Body of pancreas (tissue), 4 donors: Measurements from ENCODE around the gene DCLK2. TPM values are rescaled to one million over a fixed set of nuclear protein-coding genes. Genes with fewer than 3 reads are reported as not detected.

Source experiments
- ATAC-seq: fragments of 150-250 bp; one replicate; pipeline ENCODE4 v1.9.1; 2016
- DNase-seq, 4 donors: peaks; one replicate each; pipeline ENCODE4 v3.0.0-alpha.2; 2019
- H3K27ac ChIP-seq, 4 donors: fragments of 200-600 bp; sonication (generic); 1 replicate in 3 of 4; 2 replicates in 1 of 4; pipeline versions ENCODE4 v1.5.1 to v1.6.1; 2016 to 2019; ENCODE audit warnings: mild to moderate bottlenecking in 1 of 4, mixed read lengths in 1 of 4, moderate library complexity in 1 of 4
- H3K27me3 ChIP-seq, 2 donors: fragments of 200-600 bp; sonication (generic); one replicate each; pipeline ENCODE4 v1.6.0; 2016; ENCODE audit warnings: mild to moderate bottlenecking in 1 of 2
- H3K36me3 ChIP-seq, 2 donors: fragments of 200-600 bp; sonication (generic); replicated peaks in 1 of 2; 2 replicates each; pipeline ENCODE4 v1.5.1; 2016; ENCODE audit warnings: low read depth in 2 of 2; ENCODE audit not compliant: insufficient read depth in 1 of 2
- H3K4me1 ChIP-seq: fragments of 200-600 bp; sonication (generic); one replicate; pipeline ENCODE4 v1.6.0; 2016
- H3K4me3 ChIP-seq, 2 donors: fragments of 200-600 bp; sonication (generic); 1 replicate in 1 of 2; 2 replicates in 1 of 2; pipeline ENCODE4 v1.5.1; 2016 to 2019
- H3K9me3 ChIP-seq, 3 donors: fragments of 200-600 bp; sonication (generic); 1 replicate in 2 of 3; 2 replicates in 1 of 3; pipeline ENCODE4 v1.5.1; 2016
- CTCF ChIP-seq, 7 experiments: fragments of 450-650 bp in 4 of 7; fragments of 200-600 bp in 3 of 7; sonication (generic) in 3 of 7; IDR thresholded peaks; one replicate each; pipeline ENCODE4 v1.5.1; 2016 to 2019; ENCODE audit warnings: antibody characterized with exemption in 7 of 7
- POLR2A ChIP-seq, 3 donors: fragments of 450-650 bp; IDR thresholded peaks; one replicate each; pipeline ENCODE4 v1.6.1; 2016; ENCODE audit warnings: antibody characterized with exemption in 3 of 3, mild to moderate bottlenecking in 2 of 3
- WGBS, 2 donors: methylation state at CpG; one replicate each; pipeline ENCODE4 v1.1.5; 2017; 5-methylcytosine and 5-hydroxymethylcytosine counted together
- intact Hi-C: fragments of 100-400 bp; cut with DNase I; formaldehyde crosslinking; loops from one replicate; pipeline ENCODE4 v1.15.1; 2023
- total RNA-seq, 2 donors: library from RNA; depleted of rRNA; stranded (reverse); fragments of >200 nt; gene quantifications; one replicate each; pipeline ENCODE4 v1.1.0, GENCODE V29; 2016

Gene DCLK2
- total RNA-seq, 2 donors from 2014 or later: 3.6 to 4.6 TPM

DNA sequence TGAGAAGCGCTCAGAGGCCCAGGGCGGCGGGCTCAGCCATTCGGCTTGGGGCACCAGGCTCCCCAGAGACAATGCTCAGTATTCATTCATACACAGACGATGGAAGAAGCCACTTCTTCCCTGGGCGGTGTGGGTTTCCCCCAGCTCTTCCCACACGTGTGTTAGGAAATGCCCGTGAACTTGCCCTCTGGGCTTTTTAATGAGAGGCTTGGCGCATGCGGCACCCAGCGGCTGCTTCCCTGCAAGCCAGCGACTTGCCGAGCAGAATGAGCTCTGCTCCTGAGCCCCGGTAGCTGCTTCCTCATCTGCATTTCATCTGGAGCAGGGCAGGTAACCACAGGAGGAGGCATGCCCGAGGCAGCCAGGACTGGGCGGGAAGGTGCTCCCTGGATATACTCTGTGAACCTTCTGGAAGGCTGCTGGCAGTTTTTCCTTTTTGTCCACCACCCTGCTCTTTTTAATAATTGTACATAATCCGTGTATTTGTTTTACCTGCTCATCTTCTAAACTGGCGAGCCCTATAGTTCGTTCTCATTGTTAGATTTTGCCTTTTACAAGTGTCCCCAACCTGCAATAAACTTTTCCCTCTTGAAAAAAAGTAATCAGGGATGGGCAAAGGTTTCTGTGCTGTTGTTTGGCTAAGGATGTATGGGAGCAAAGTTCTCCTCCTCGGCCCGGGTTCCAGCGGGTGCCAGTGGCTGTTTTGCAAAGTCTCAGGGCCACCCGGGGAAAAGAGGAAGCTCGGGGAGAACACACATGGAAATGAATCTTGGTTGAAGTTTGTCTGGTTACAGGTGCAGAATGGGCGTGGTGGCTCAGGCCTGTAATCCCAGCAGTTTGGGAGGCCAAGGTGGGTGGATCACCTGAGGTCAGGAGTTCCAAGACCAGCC lies 178.8 kb downstream of the DCLK2 start:
- Histone ChIP-seq H3K4me3 (no peak overlapping the region), H3K27me3 (no peaks in the 10 kb centered on the region), H3K4me1 (no peaks in the 10 kb centered on the region), H3K36me3 (no peaks in the 10 kb centered on the region), H3K9me3 (no peaks in the 10 kb centered on the region), H3K27ac (no peak overlapping the region)
- TF ChIP-seq CTCF (IDR thresholded peaks at IDR 0.05) (no peak), POLR2A (IDR thresholded peaks at IDR 0.05) (no peak)
- 86 to 91% methylated on average over 25 of the region's 25 CpGs for WGBS, 2 donors
- DNase-seq (no peak), ATAC-seq (no peak)
- intact Hi-C loops: no loop called here

DNA sequence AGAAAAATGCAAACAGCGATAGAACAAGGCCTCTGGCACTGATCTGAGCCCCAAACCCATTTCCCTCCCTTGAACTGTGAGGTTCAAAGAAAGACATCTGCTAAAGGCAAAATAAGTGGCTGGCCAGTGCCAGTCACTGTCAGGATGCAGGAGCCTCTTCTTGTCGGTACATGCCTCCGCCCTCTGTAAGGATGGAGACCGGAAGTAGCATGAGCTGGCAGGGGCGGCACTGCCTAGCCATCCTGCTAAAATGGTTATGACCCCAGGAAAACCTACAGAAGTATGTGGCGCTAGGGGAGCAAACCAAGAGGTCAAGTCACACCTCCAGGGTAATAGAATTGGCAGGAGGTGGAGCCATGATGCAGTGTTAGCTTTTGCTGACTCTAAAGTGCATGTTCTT lies 180.3 kb downstream of the DCLK2 start:
- 89 to 96% methylated on average over 6 of the region's 6 CpGs for WGBS, 2 donors
- DNase-seq (no peak), ATAC-seq (no peak)
- Histone ChIP-seq H3K27ac (no peak overlapping the region), H3K9me3 (no peaks in the 10 kb centered on the region), H3K4me3 (no peak overlapping the region), H3K4me1 (no peaks in the 10 kb centered on the region), H3K36me3 (no peaks in the 10 kb centered on the region), H3K27me3 (no peaks in the 10 kb centered on the region)
- TF ChIP-seq POLR2A (IDR thresholded peaks at IDR 0.05) (no peak), CTCF (IDR thresholded peaks at IDR 0.05) (no peak)
- intact Hi-C loops: no loop called here

GRCh38 chr4:150259861-150260567 lies 181.8 kb downstream of the DCLK2 start:
- Histone ChIP-seq H3K36me3 (no peaks in the 10 kb centered on the region), H3K4me1 (no peaks in the 10 kb centered on the region), H3K27ac (no peak overlapping the region), H3K27me3 (no peaks in the 10 kb centered on the region), H3K4me3 (no peak overlapping the region), H3K9me3 (no peaks in the 10 kb centered on the region)
- TF ChIP-seq POLR2A (IDR thresholded peaks at IDR 0.05) (no peak), CTCF (IDR thresholded peaks at IDR 0.05) (no peak)
- no peak for DNase-seq
- 78 to 86% methylated on average over 8 of the region's 8 CpGs for WGBS, 2 donors
- intact Hi-C loops: no loop called here
- no peak for ATAC-seq

DNA sequence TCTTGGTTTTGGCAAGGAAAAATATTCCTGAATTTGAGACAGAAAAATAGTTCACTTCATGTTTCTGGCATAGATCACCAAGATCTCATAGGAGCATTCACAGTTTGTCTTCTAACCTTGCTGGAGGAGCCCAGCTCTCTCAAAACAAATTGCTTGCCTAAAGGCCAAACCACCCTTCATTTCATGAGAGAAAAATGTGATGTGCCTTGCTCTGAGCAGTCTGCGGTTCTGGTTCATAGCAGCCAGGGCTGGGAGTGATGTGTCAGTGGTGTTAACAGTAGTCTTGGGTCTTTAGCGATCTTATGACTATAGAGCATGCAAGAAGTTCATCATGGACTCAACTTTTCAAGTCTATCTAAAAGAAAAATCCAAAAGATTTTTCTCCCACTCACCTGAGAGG lies 183.3 kb downstream of the DCLK2 start:
- DNase-seq: no peak
- no peaks in the 10 kb centered on the region for H3K9me3 ChIP-seq
- ATAC-seq: no peak
- H3K27ac ChIP-seq: no peak overlapping the region
- no peak overlapping the region for H3K4me3 ChIP-seq
- intact Hi-C loops: no loop called here
- no peaks in the 10 kb centered on the region for H3K36me3 ChIP-seq
- no peaks in the 10 kb centered on the region for H3K27me3 ChIP-seq
- no peaks in the 10 kb centered on the region for H3K4me1 ChIP-seq
- WGBS, 2 donors: 92 to 100% methylated on average over 2 of the region's 2 CpGs
- TF ChIP-seq CTCF (IDR thresholded peaks at IDR 0.05): no peak
- TF ChIP-seq POLR2A (IDR thresholded peaks at IDR 0.05): no peak
